HT1080 (cell line): ENCODE results near the gene AHNAK. TPM values are rescaled to one million over a fixed set of nuclear protein-coding genes. Genes with fewer than 3 reads are reported as not detected.
"Not testable (repeated sequence)": the region's sequence is repeated elsewhere in the genome, so short reads cannot be mapped to it uniquely, and the experiment has no call there.

ENCODE experiments used
- DNase-seq: peaks from one replicate; pipeline ENCODE4 v3.0.0-alpha.2; 2015; ENCODE audit warnings: low read depth
- polyA plus RNA-seq, 2 experiments: library from polyadenylated mRNA; depleted of rRNA; stranded (reverse); fragments of >200 nt; gene quantifications; 2 replicates each; pipeline ENCODE4 v1.2.3, GENCODE V29; 2015
- total RNA-seq: library from RNA; depleted of rRNA; stranded (reverse); fragments of >200 nt; shearing (Covaris generic); gene quantifications from 2 replicates; pipeline ENCODE4 v1.2.3, GENCODE V29; 2014; rRNA removed

Gene AHNAK, protein sequence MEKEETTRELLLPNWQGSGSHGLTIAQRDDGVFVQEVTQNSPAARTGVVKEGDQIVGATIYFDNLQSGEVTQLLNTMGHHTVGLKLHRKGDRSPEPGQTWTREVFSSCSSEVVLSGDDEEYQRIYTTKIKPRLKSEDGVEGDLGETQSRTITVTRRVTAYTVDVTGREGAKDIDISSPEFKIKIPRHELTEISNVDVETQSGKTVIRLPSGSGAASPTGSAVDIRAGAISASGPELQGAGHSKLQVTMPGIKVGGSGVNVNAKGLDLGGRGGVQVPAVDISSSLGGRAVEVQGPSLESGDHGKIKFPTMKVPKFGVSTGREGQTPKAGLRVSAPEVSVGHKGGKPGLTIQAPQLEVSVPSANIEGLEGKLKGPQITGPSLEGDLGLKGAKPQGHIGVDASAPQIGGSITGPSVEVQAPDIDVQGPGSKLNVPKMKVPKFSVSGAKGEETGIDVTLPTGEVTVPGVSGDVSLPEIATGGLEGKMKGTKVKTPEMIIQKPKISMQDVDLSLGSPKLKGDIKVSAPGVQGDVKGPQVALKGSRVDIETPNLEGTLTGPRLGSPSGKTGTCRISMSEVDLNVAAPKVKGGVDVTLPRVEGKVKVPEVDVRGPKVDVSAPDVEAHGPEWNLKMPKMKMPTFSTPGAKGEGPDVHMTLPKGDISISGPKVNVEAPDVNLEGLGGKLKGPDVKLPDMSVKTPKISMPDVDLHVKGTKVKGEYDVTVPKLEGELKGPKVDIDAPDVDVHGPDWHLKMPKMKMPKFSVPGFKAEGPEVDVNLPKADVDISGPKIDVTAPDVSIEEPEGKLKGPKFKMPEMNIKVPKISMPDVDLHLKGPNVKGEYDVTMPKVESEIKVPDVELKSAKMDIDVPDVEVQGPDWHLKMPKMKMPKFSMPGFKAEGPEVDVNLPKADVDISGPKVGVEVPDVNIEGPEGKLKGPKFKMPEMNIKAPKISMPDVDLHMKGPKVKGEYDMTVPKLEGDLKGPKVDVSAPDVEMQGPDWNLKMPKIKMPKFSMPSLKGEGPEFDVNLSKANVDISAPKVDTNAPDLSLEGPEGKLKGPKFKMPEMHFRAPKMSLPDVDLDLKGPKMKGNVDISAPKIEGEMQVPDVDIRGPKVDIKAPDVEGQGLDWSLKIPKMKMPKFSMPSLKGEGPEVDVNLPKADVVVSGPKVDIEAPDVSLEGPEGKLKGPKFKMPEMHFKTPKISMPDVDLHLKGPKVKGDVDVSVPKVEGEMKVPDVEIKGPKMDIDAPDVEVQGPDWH (N-terminal part only)
- 184 and 193 TPM in 2 replicates for total RNA-seq
- 26.7 and 39.2 TPM in 2 replicates for polyA plus RNA-seq (2015; cell fraction: cytosol; rRNA removed)
- 503 and 597 TPM in 2 replicates for polyA plus RNA-seq (2015; cell fraction: nucleus; rRNA removed)

GRCh38 chr11:62546244-62546928, at the start of gene AHNAK:
TSS of gene AHNAK (minus strand) at chr11:62546806. CDS start at chr11:62536098, 10,708 bp downstream.
- peak; percentile 42 for DNase-seq

DNA sequence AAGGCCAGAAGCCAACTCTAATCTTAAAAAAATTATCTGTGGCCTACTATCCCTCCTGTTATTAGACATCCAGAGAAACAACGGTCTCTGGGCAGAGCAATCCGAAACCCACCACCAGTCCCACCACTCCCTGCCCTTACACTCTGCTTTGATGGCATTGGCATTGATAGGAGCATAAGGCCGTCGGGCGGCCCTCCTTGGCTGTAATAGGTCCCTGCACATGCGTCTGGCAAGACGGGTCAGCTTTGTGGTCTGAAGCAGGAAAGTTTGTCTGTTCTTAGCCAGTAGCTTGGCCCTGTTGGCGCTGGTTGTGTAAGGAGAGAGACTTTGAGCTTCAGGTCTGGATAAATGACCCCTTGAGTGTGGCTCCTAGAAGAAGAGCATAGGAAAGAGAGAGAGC, 48.5 kb upstream of the AHNAK start:
- DNase-seq, result no peak

GRCh38 chr11:62593434-62594044, 46.9 kb upstream of the AHNAK start:
- peak; percentile 65 for DNase-seq

DNA sequence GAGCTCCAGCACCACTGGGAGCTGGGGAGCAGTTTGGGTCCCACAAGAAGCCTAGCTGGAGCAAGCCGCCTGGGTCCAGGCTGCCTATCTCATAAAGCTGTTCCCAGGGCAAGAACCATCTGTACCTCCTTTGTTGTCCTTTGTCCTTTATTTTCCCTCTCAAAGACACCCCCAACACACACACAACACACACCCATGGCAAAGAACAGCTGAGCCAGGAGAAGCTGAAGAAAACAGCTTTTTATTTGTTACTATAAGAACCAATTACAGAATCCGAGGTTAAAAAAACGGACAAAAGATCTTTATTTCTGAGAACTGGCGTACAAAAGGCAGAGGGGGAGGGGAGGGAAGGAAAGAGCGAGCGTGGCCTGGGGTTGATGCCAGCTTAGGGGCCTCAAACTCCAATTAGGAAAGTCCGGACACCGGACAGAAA, 46.4 kb upstream of the AHNAK start:
- DNase-seq, result no peak

DNA sequence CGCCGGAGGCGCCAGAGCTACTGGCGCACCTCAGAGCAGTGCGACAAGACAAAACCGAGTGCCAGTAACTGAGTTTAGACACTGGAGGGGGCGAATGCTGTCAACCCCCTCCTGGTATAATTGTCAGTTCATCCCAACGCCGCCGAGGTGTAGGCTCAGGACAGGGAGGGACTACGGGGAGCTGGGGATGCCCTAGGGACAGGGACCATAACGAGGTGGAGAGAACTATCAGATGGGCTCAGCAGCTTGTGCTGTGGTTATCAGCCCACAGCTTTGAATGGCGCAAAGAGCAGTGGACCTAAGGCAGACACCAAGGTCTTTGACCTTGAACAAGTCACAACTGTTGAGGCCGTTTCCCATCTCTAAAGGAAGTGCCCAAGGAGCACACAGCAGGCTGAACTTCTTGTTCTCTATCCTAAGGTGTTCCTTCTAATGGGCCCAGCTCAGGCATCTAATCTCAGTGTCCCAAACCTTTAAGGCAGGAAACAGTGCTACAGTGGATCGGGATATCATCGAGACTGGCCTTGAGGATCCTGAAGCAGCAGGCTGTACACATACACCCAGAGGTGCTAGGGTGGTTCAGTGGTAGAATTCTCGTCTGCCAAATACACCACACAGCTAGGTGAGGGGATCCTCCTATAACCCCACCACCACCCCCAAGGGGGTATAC, 45.7 kb upstream of the AHNAK start:
- DNase-seq, result no peak

DNA sequence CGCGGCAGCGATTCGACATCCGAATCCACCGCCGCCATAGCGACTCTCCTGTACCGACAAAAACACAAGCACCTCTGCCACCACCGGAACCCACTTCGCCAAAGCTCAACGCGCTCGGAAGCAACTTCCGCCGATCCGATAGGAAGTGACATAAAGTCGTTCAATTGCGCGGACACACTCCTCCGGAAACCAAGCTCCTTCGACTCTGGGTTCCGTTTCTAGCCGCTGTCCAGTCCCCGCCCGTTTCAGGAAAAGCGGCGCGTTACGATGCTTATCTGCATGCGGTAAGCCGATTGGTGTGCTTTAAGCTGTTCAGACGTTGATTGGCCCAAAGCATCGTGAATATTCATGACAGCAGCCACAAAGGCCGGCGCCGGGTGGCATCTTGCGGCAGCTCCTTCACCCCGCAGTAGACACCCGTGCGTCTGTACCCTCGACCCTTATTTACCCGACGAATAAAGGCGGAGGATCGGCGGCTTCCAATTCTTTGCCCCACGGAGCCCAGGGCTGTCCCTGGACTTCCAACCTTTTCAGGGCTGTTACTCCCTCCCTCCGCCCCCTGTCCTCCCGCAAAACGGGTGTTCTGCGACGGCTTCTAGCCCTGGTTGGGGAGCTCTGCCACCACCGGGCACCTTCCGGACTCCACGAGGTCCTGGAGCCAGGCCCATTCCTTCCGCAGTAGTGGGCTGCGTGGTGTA, 45.0 kb upstream of the AHNAK start, which contains the start of gene TUT1:
TSS of gene TUT1 (minus strand) at position 76 of the 698 bp plus-strand sequence. CDS start at position 38, 38 bp downstream.
- peak; percentile 99 for DNase-seq

DNA sequence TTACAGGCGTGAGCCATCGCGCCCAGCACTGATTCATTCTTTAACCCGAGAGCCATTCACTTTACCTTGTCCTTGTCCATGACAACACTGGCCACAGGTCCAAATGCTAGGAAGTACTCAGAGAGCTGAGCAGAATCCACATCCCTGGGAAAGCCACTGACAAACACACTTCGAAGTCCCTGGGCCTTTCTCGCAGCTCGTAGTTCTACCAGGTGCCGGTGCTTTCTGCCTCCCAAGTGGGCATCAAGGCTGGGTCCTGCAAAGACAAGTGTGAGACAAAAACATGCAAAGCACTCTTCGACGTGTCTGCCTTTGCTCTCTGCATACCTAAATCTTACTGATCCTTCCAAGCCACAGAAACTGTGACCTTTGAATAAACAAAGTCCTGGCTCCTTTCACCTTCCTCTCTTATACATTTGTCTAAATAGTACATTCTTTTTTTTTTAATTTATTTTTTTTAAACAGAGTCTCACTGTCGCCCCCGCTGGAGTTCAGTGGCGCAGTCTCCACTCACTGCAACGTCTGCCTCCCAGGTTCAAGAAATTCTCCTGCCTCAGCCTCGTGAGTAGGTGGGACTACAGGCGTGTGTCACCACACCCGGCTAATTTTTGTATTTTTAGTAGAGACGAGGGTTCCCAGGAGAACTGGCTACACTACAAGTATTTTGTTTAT, 42.5 kb upstream of the AHNAK start:
- peak; percentile 45 for DNase-seq

GRCh38 chr11:62585356-62585755, 38.8 kb upstream of the AHNAK start:
- not testable (repeated sequence) for DNase-seq

- not testable (repeated sequence) for DNase-seq
Measured at GRCh38 chr11:62581735-62582134, 35.1 kb upstream of the AHNAK start.

DNA sequence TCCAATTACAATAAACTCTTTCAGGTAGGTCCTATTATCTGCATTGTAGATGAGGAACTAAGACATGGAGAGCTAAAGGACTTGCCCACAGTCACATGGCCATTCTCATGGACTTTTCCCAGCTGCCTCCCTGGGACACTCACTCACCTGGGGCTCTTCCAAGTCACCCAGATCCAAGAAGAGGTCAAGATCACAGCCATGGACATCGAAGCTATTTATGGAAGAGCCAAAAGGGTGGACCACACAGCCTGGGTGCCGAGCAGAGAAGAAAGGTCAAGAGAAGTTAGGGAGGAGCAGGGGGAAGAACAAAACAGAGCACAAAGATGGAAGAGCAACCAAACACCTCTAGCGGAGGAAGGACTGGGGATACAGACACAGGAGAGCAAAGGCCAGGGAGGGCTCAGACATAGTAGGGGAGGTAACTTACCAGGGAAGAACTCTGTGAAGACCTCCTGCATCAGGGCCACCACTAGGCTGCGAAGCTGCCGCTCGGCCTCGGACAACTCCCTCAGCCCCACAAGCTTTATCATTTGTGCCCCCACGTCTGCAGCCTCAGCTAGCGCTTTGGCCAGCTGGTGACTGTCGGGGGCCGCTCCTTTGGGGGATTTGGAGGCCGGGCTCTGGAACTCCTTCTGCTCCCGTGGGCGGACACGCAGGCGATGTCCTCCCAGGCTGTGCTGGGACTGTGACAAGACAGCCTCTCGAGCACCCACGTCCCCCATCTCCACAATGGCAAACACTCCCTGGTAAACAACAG, 34.5 kb upstream of the AHNAK start:
- no peak for DNase-seq

DNA sequence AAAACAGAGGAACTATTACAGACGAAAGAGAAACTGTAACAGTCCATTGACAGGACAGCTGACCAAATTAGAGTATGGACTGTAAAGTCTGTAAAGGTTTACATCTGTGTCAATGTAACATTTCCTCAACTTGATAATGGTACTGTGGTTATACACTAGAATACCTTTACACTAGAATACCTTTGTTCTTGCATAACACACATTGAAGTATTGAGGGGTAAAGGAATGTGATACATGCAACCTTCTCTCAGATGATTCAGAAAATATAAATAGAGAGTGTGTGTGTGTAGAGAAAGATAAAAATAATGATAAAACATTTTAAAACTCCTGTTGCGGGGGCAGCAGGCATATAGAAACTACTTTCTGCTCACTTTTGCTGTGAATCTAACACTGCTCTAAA, 32.6 kb upstream of the AHNAK start:
- no peak for DNase-seq

DNA sequence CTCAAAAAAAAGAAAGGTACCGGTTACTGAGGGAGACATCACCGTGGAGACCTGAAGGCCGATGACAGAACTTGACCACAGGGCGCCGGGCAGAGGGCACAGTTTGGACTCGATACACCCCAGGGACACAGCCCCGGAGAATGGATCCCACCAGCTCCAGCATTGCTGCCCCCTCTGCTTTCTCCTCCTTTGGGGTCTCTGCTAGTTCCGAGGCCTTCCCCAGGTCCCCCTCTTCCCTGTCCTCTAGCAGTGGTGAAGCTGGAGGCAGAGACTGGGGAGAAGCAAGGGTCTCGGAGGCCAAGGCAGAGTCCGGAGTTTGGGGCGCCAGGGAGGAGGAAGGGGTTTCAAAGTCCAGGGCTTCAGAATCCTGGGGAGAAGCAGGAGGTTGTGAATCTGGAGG, 31.9 kb upstream of the AHNAK start:
- DNase-seq, result no peak

DNA sequence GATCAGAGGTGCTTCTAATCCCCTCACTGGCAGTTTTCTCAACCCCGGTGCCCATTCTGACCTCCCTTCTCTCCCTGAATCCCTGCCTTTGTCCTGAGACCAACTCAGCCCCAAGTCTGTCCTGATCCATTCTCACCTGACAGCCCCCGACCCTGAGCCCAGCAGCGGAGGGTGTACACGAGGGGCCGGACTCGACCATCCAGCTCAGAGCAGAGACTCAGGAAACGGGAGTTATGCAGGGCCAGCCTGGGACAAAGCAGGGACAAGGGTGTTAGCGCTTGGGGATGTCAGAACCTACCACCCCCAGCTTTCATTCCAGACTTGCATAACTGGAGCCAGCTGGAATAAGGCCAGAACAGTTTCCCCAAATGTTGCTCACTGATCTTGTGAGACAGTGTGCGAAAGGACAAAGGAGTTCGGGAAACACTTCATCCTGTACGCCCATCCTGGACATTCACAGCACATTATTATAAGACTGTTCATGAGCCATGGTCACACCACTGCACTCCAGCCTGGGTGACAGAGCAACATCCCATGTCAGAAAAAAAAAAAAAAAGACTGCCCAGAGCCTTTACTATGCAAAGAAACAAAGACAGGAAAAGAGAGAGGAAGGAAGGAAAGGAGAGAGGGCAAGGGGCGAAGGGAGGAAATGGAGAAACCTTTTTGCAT, 30.6 kb upstream of the AHNAK start:
- DNase-seq, result no peak

DNA sequence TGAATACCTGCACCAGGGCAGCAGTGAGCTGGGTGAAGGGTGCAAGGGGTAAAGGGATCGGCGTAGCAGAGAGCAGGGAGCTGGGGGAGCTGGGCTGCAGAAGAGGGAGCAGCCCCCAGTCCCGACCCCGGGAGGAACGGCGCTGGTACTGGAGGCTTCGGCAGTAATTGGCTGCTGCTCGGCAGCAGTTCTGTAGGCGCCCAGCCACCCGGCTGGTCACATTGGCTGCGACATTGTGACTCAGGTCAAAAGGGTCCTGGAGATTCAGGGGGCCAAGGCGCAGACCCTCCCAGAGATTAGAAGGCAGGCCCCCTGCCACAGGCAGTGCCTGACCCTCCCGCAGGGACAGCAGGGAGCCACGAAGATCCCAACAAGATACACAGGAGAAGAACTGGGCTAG, 29.2 kb upstream of the AHNAK start:
- DNase-seq, result no peak

- DNase-seq, result no peak
Measured at GRCh38 chr11:62575156-62575555, 28.6 kb upstream of the AHNAK start.

GRCh38 chr11:62574363-62575071, 27.9 kb upstream of the AHNAK start:
- DNase-seq, result no peak
